GM10248 (cell line): Measurements from ENCODE around the gene MUC6.
A peak's percentile ranks its signal among the peaks of the same experiment; 100 is the strongest.

Source experiments
- CTCF ChIA-PET: fragments of 300-600 bp; sonication (Branson Sonifier 250); formaldehyde crosslinking; extraction: SDS; loops from one replicate; lab custom pipeline; 2021; ENCODE audit warnings: antibody characterized with exemption; lab: Yijun Ruan, JAX
- POLR2A ChIA-PET: fragments of 350-650 bp; sonication (Branson Sonifier 250); formaldehyde crosslinking; extraction: SDS; loops from one replicate; lab custom pipeline; 2020; ENCODE audit warnings: antibody characterized with exemption; lab: Yijun Ruan, JAX
- DNase-seq: peaks from one replicate; pipeline ENCODE4 v3.0.0; 2012; ENCODE audit errors: extremely low spot score
- CTCF ChIP-seq: IDR thresholded peaks from 2 replicates; pipeline ENCODE4 v1.5.1; 2012; ENCODE audit warnings: mild to moderate bottlenecking, low read depth; ENCODE audit errors: extremely low read depth, missing control alignments, control extremely low read depth

The MUC6 gene

GRCh38 chr11:995752-996420, 40.6 kb downstream of the MUC6 start:
- POLR2A ChIA-PET: no interaction called here
- TF ChIP-seq CTCF: no peak
- CTCF ChIA-PET: interaction anchor here (1.1 to 1.7 kb wide), 3 partner anchors 18 to 63 kb away, joined by 3 to 4 read pairs (median 3); no protein-coding TSS in a partner anchor
- peak; percentile 88 for DNase-seq

- CTCF ChIA-PET: interaction anchor here (1.3 to 1.7 kb wide), 2 partner anchors 56 to 62 kb away, joined by 3 to 4 read pairs; no protein-coding TSS in a partner anchor
- TF ChIP-seq CTCF: no peak
- peak; percentile 55 for DNase-seq
- POLR2A ChIA-PET: no interaction called here
These were observed 41.3 kb downstream of the MUC6 start for GRCh38 chr11:995044-995751.

- no peak for DNase-seq
- TF ChIP-seq CTCF: no peak
- ChIA-PET CTCF (no interaction called here), POLR2A (no interaction called here)
These were observed 42.8 kb downstream of the MUC6 start for GRCh38 chr11:993632-994167.

- POLR2A ChIA-PET: no interaction called here
- CTCF ChIA-PET: no interaction called here
- DNase-seq: no peak
- TF ChIP-seq CTCF: no peak
These were observed 43.9 kb downstream of the MUC6 start for GRCh38 chr11:992577-992976.

- CTCF ChIA-PET: no interaction called here
- POLR2A ChIA-PET: no interaction called here
- TF ChIP-seq CTCF: no peak
- no peak for DNase-seq
These were observed 44.7 kb downstream of the MUC6 start for GRCh38 chr11:991711-992307.

- ChIA-PET POLR2A (no interaction called here), CTCF (no interaction called here)
- TF ChIP-seq CTCF: no peak
- no peak for DNase-seq
These were observed 45.5 kb downstream of the MUC6 start for GRCh38 chr11:991034-991433.
